CD4-positive, alpha-beta T cell treated with Interleukin-4 for 1 hour (primary cell): Measurements from ENCODE around the gene P2RY2.

ENCODE experiments used
- DNase-seq, 2 donors: peaks; one replicate each; pipeline ENCODE4 v3.0.0-alpha.2; 2020 to 2022

Gene P2RY2

GRCh38 chr11:73218106-73218829 is at the start of gene P2RY2:
TSS of gene P2RY2 (plus strand) at chr11:73218281. CDS start at chr11:73234160, 15,879 bp downstream.
- DNase-seq, result peak; percentile 19 to 60

- no peak for DNase-seq
Measured at GRCh38 chr11:73168925-73169579, 49.0 kb upstream of the P2RY2 start.

- DNase-seq, result no peak
Measured at GRCh38 chr11:73170140-73170539, 47.9 kb upstream of the P2RY2 start.

GRCh38 chr11:73171436-73172161 is 46.5 kb upstream of the P2RY2 start:
- DNase-seq, result no peak

- DNase-seq, result no peak
Measured at GRCh38 chr11:73172992-73173656, 45.0 kb upstream of the P2RY2 start.

- no peak for DNase-seq
Measured at GRCh38 chr11:73173755-73174494, 44.2 kb upstream of the P2RY2 start.

GRCh38 chr11:73174495-73174791 is 43.6 kb upstream of the P2RY2 start:
- DNase-seq, result no peak

- no peak for DNase-seq
Measured at GRCh38 chr11:73175551-73176144, 42.4 kb upstream of the P2RY2 start.

GRCh38 chr11:73176145-73176873 is 41.8 kb upstream of the P2RY2 start:
- no peak for DNase-seq

- no peak for DNase-seq
Measured at GRCh38 chr11:73176874-73177155, 41.3 kb upstream of the P2RY2 start.

GRCh38 chr11:73177380-73177777 is 40.7 kb upstream of the P2RY2 start:
- no peak for DNase-seq

- peak; percentile 81 to 87 for DNase-seq
Measured at GRCh38 chr11:73177778-73178539, 40.1 kb upstream of the P2RY2 start.

GRCh38 chr11:73178681-73179080 is 39.4 kb upstream of the P2RY2 start:
- no peak for DNase-seq

- no peak for DNase-seq
Measured at GRCh38 chr11:73182824-73183321, 35.2 kb upstream of the P2RY2 start.

- peak; percentile 40 to 59 for DNase-seq
Measured at GRCh38 chr11:73184953-73185671, 33.0 kb upstream of the P2RY2 start.

GRCh38 chr11:73185680-73186293 is 32.3 kb upstream of the P2RY2 start:
- no peak for DNase-seq

GRCh38 chr11:73186294-73186850 is 31.7 kb upstream of the P2RY2 start:
- DNase-seq, result no peak

GRCh38 chr11:73186886-73187285 is 31.2 kb upstream of the P2RY2 start:
- DNase-seq, result no peak

- DNase-seq, result no peak
Measured at GRCh38 chr11:73187854-73188253, 30.2 kb upstream of the P2RY2 start.
